ENCODE data around the gene NF2. TPM values are rescaled to one million over a fixed set of nuclear protein-coding genes. Genes with fewer than 3 reads are reported as not detected.

Gene NF2
- total RNA-seq, 6 experiments from 2014 or later: 9.6 to 24.8 (median 14.0) TPM

- H3K36me3 ChIP-seq: no peaks in the 10 kb centered on the region
- no peak for DNase-seq
Measured at GRCh38 chr22:29726106-29726505, 122.7 kb downstream of the NF2 start.

GRCh38 chr22:29726512-29727130, 123.2 kb downstream of the NF2 start:
- H3K36me3 ChIP-seq: no peaks in the 10 kb centered on the region
- intact Hi-C loops (cut with DNase I): no loop called here
- no peaks in the 10 kb centered on the region for H3K4me1 ChIP-seq
- H3K9me3 ChIP-seq: no peaks in the 10 kb centered on the region
- H3K27me3 ChIP-seq: no peaks in the 10 kb centered on the region
- ATAC-seq: no peak
- no peak overlapping the region for H3K27ac ChIP-seq
- TF ChIP-seq POLR2A (IDR thresholded peaks at IDR 0.05) (no peak), CTCF (IDR thresholded peaks at IDR 0.05) (no peak)
- WGBS (ENCODE audit: insufficient coverage, low coverage, low lambda C conversion rate, missing lambda C conversion rate): 33% methylated on average over 10 of the region's 15 CpGs
- DNase-seq: no peak
- no peak overlapping the region for H3K4me3 ChIP-seq

More at GRCh38 chr22:29726106-29726505, 122.7 kb downstream of the NF2 start:
- no peaks in the 10 kb centered on the region for H3K4me1 ChIP-seq
- TF ChIP-seq CTCF (IDR thresholded peaks at IDR 0.05) (no peak), POLR2A (IDR thresholded peaks at IDR 0.05) (no peak)
- H3K4me3 ChIP-seq: no peak overlapping the region
- H3K27ac ChIP-seq: no peak overlapping the region
- no peak for ATAC-seq
- no peaks in the 10 kb centered on the region for H3K9me3 ChIP-seq
- no peaks in the 10 kb centered on the region for H3K27me3 ChIP-seq
- no CpG with 5 or more reads among the region's 7 CpGs for WGBS (ENCODE audit: insufficient coverage, low coverage, low lambda C conversion rate, missing lambda C conversion rate)
- intact Hi-C loops (cut with DNase I): no loop called here

GRCh38 chr22:29727131-29727523, 123.7 kb downstream of the NF2 start:
- WGBS (ENCODE audit: insufficient coverage, low coverage, low lambda C conversion rate, missing lambda C conversion rate): 13% methylated on average over 6 of the region's 17 CpGs
- ATAC-seq (peak; percentile 51 to 64 (median 62)), DNase-seq (peak in 2 of 3 donors; percentile 51 to 59)
- no peaks in the 10 kb centered on the region for H3K27me3 ChIP-seq
- no peaks in the 10 kb centered on the region for H3K4me1 ChIP-seq
- TF ChIP-seq CTCF (IDR thresholded peaks at IDR 0.05) (peak in 3 of 4 donors; percentile 40 to 51 (median 45)), POLR2A (IDR thresholded peaks at IDR 0.05) (no peak)
- H3K4me3 ChIP-seq: no peak overlapping the region
- intact Hi-C loops (cut with DNase I): no loop called here
- H3K27ac ChIP-seq: no peak overlapping the region
- H3K9me3 ChIP-seq: no peaks in the 10 kb centered on the region
- no peaks in the 10 kb centered on the region for H3K36me3 ChIP-seq

GRCh38 chr22:29729161-29729560, 125.7 kb downstream of the NF2 start:
- ATAC-seq: no peak
- Histone ChIP-seq H3K4me1 (no peaks in the 10 kb centered on the region), H3K4me3 (no peak overlapping the region), H3K36me3 (no peaks in the 10 kb centered on the region), H3K9me3 (no peaks in the 10 kb centered on the region), H3K27me3 (no peaks in the 10 kb centered on the region), H3K27ac (no peak overlapping the region)
- intact Hi-C loops (cut with DNase I): no loop called here
- DNase-seq: no peak
- TF ChIP-seq CTCF (IDR thresholded peaks at IDR 0.05) (no peak), POLR2A (IDR thresholded peaks at IDR 0.05) (no peak)
- 50% methylated on average over 2 of the region's 20 CpGs for WGBS (ENCODE audit: insufficient coverage, low coverage, low lambda C conversion rate, missing lambda C conversion rate)

Measured in right lobe of liver (tissue), 6 donors.